Measurements from ENCODE around the gene LHPP.

- TF ChIP-seq CTCF (tag by site-specific recombination; IDR thresholded peaks at IDR 0.05) (no peak), SALL2 (tag by site-specific recombination; IDR thresholded peaks at IDR 0.05; ENCODE audit: borderline replicate concordance) (no peak), ZNF24 (tag by site-specific recombination; IDR thresholded peaks at IDR 0.05) (no peak), TSHZ1 (tag by site-specific recombination; IDR thresholded peaks at IDR 0.05; ENCODE audit: borderline replicate concordance) (no peak), ZNF266 (tag by site-specific recombination; IDR thresholded peaks at IDR 0.05; ENCODE audit: low read depth) (no peak), ZNF341 (tag by site-specific recombination; IDR thresholded peaks at IDR 0.05; ENCODE audit: low read depth) (no peak), ZNF513 (tag by site-specific recombination; IDR thresholded peaks at IDR 0.05) (no peak), ZNF677 (tag by site-specific recombination; IDR thresholded peaks at IDR 0.05) (no peak), ZNF501 (tag by site-specific recombination; IDR thresholded peaks at IDR 0.05) (no peak), BCL11A (tag by site-specific recombination; IDR thresholded peaks at IDR 0.05; ENCODE audit: low read depth) (no peak), ZXDB (tag by site-specific recombination; IDR thresholded peaks at IDR 0.05) (no peak)
These were observed 32.0 kb upstream of the LHPP start for GRCh38 chr10:124429576-124429975.
